IMR-90 (cell line): ENCODE results near the gene WHRN. TPM values are rescaled to one million over a fixed set of nuclear protein-coding genes. Genes with fewer than 3 reads are reported as not detected.

Source experiments
- ATAC-seq: fragments of 200-7000 bp; cut with Tn5 transposase; 2 replicates; pipeline ENCODE4 v1.9.1; 2020; ENCODE audit warnings: low read depth, mild to moderate bottlenecking, moderate library complexity
- BruUV-seq: library from RNA; stranded (reverse); fragments of 400-500 nt; replicated peaks from 2 replicates; lab custom pipeline; 2021; lab: Mats Ljungman, UMichigan
- CTCF ChIA-PET: fragments of 300-600 bp; formaldehyde crosslinking; extraction: SDS; loops from one replicate; lab custom pipeline; 2021; ENCODE audit warnings: antibody characterized with exemption; lab: Yijun Ruan, JAX
- POLR2A ChIA-PET: fragments of 300-600 bp; sonication (Branson Sonifier 250); formaldehyde crosslinking; loops from one replicate; lab custom pipeline; 2022; ENCODE audit warnings: antibody characterized with exemption; ENCODE audit not compliant: unreplicated experiment; lab: Charles Lee
- DNase-seq: peaks from one replicate; pipeline ENCODE4 v3.0.0; 2013
- H2AFZ ChIP-seq: replicated peaks from 2 replicates; pipeline ENCODE3; 2013; ENCODE audit warnings: low read length, mild to moderate bottlenecking; ENCODE audit not compliant: poor library complexity
- H2AK5ac ChIP-seq: 2 replicates; pipeline ENCODE4 v1.6.1; 2013; ENCODE audit warnings: low read depth, low read length, inconsistent platforms
- H2AK9ac ChIP-seq: replicated peaks from 2 replicates; pipeline ENCODE3; 2013; ENCODE audit warnings: mild to moderate bottlenecking, low read depth, low read length, moderate library complexity; ENCODE audit not compliant: poor library complexity
- H2BK120ac ChIP-seq: 2 replicates; pipeline ENCODE4 v1.6.1; 2013; ENCODE audit warnings: low read depth, low read length, inconsistent platforms
- H2BK15ac ChIP-seq: 3 replicates; pipeline ENCODE4 v1.6.1; 2013; ENCODE audit warnings: low read depth, low read length, inconsistent platforms
- H2BK20ac ChIP-seq: 2 replicates; pipeline ENCODE4 v1.6.1; 2013; ENCODE audit warnings: low read depth, mild to moderate bottlenecking, inconsistent platforms, low read length, moderate library complexity
- H2BK5ac ChIP-seq: 2 replicates; pipeline ENCODE4 v1.6.1; 2013; ENCODE audit warnings: mild to moderate bottlenecking, low read depth, low read length, inconsistent platforms; ENCODE audit not compliant: poor library complexity, severe bottlenecking
- H3K14ac ChIP-seq: replicated peaks from 2 replicates; pipeline ENCODE4 v1.6.1; 2013; ENCODE audit warnings: low read depth, low read length, inconsistent platforms
- H3K18ac ChIP-seq: 2 replicates; pipeline ENCODE4 v1.6.1; 2013; ENCODE audit warnings: low read depth, low read length, control low read depth
- H3K23ac ChIP-seq: 2 replicates; pipeline ENCODE4 v1.6.1; 2013; ENCODE audit warnings: low read depth, low read length, inconsistent platforms
- H3K27ac ChIP-seq: 2 replicates; pipeline ENCODE4 v1.5.1; 2013; ENCODE audit warnings: mild to moderate bottlenecking, control low read depth, low read length; ENCODE audit not compliant: insufficient read depth
- H3K27me3 ChIP-seq: 2 replicates; pipeline ENCODE4 v1.6.1; 2013; ENCODE audit warnings: low read length; ENCODE audit not compliant: control insufficient read depth, insufficient read depth
- H3K36me3 ChIP-seq: 2 replicates; pipeline ENCODE4 v1.6.1; 2013; ENCODE audit warnings: low read length, mixed read lengths; ENCODE audit not compliant: control insufficient read depth, insufficient read depth
- H3K4ac ChIP-seq: 2 replicates; pipeline ENCODE4 v1.6.1; 2013; ENCODE audit warnings: low read depth, low read length, inconsistent platforms
- H3K4me1 ChIP-seq: 2 replicates; pipeline ENCODE4 v1.6.1; 2013; ENCODE audit warnings: low read length, mixed read lengths; ENCODE audit not compliant: control insufficient read depth, insufficient read depth
- H3K4me2 ChIP-seq: 2 replicates; pipeline ENCODE4 v1.6.1; 2013; ENCODE audit warnings: low read depth, mild to moderate bottlenecking, control low read depth, low read length, moderate library complexity
- H3K4me3 ChIP-seq: 2 replicates; pipeline ENCODE4 v1.5.1; 2013; ENCODE audit warnings: low read depth, mild to moderate bottlenecking, control low read depth, low read length, moderate library complexity; ENCODE audit not compliant: insufficient read depth
- H3K56ac ChIP-seq: 2 replicates; pipeline ENCODE4 v1.6.1; 2013; ENCODE audit warnings: low read length, inconsistent platforms; ENCODE audit not compliant: insufficient read depth; ENCODE audit errors: extremely low read depth
- H3K79me1 ChIP-seq, 2 experiments: 2 replicates each; pipeline ENCODE4 v1.6.1; 2013; ENCODE audit warnings: low read length in 2 of 2, inconsistent platforms in 1 of 2, low read depth in 1 of 2
- H3K9ac ChIP-seq: 2 replicates; pipeline ENCODE4 v1.6.1; 2013; ENCODE audit warnings: low read depth, low read length, control low read depth
- H3K9me1 ChIP-seq: 2 replicates; pipeline ENCODE4 v1.6.1; 2013; ENCODE audit warnings: low read length, inconsistent platforms; ENCODE audit not compliant: insufficient read depth
- H3K9me3 ChIP-seq: 2 replicates; pipeline ENCODE4 v1.6.1; 2013; ENCODE audit warnings: low read length; ENCODE audit not compliant: control insufficient read depth, insufficient read depth
- H4K20me1 ChIP-seq: 2 replicates; pipeline ENCODE4 v1.6.1; 2013; ENCODE audit warnings: low read length, inconsistent platforms; ENCODE audit not compliant: insufficient read depth
- H4K5ac ChIP-seq: 2 replicates; pipeline ENCODE4 v1.6.1; 2013; ENCODE audit warnings: mild to moderate bottlenecking, low read depth, low read length, control low read depth
- H4K8ac ChIP-seq, 2 experiments: 2 replicates each; pipeline ENCODE4 v1.6.1; 2013; ENCODE audit warnings: low read depth in 2 of 2, low read length in 2 of 2, control low read depth in 1 of 2, inconsistent platforms in 1 of 2
- H4K91ac ChIP-seq: 2 replicates; pipeline ENCODE4 v1.6.1; 2013; ENCODE audit warnings: low read depth, low read length, inconsistent platforms; ENCODE audit not compliant: insufficient read depth
- BHLHE40 ChIP-seq: fragments of 150-350 bp; IDR thresholded peaks from 2 replicates; pipeline ENCODE4 v1.6.1; 2016; ENCODE audit warnings: mild to moderate bottlenecking, low read depth, low read length
- CEBPB ChIP-seq: IDR thresholded peaks from 2 replicates; pipeline ENCODE4 v1.6.1; 2012; ENCODE audit warnings: low read depth, low read length, improper control_type of control experiment
- MXI1 ChIP-seq: IDR thresholded peaks from 2 replicates; pipeline ENCODE4 v1.6.1; 2012; ENCODE audit warnings: low read depth, mild to moderate bottlenecking, low read length, moderate library complexity, borderline replicate concordance
- NFE2L2 ChIP-seq: fragments of 150-350 bp; IDR thresholded peaks from 2 replicates; pipeline ENCODE4 v1.6.1; 2016; ENCODE audit warnings: low read depth, mild to moderate bottlenecking, low read length
- WGBS, 2 experiments: methylation state at CpG; one replicate each; pipeline versions ENCODE4 v1.1.5 to v1.1.7; 2013; ENCODE audit warnings: missing lambda C conversion rate in 2 of 2; ENCODE audit not compliant: insufficient read length in 1 of 2; ENCODE audit errors: extremely low coverage in 2 of 2; 5-methylcytosine and 5-hydroxymethylcytosine counted together
- dilution Hi-C: fragments of 300-500 bp; cut with HindIII; formaldehyde crosslinking; loops from one replicate; pipeline ENCODE4 v1.14.3; 2018; ENCODE audit warnings: low sequenced_read_pairs; ENCODE audit not compliant: unreplicated experiment
- in situ Hi-C: fragments of 300-500 bp; cut with MboI; formaldehyde crosslinking; loops from 3 replicates; pipeline ENCODE4 v1.14.3; 2019; ENCODE audit warnings: low sequenced_read_pairs, inconsistent platforms, mixed read lengths
- intact Hi-C: fragments of 100-400 bp; cut with micrococcal nuclease; formaldehyde crosslinking; loops from 2 replicates; pipeline ENCODE4 v1.10.0; 2022
- polyA plus RNA-seq, 3 experiments: library from polyadenylated mRNA; depleted of rRNA; stranded (reverse); fragments of >200 nt; gene quantifications; 2 replicates each; pipeline ENCODE4 v1.2.3, GENCODE V29; 2012; ENCODE audit warnings: low replicate concordance in 1 of 3
- total RNA-seq: library from RNA; depleted of rRNA; stranded (reverse); fragments of >200 nt; gene quantifications from 2 replicates; pipeline ENCODE4 v1.2.3, GENCODE V29; 2012

Gene WHRN
- total and polyA plus RNA-seq, 2 of the 4 experiments (the other 2 are of a cell fraction) = 0.18 to 2.6 TPM

DNA sequence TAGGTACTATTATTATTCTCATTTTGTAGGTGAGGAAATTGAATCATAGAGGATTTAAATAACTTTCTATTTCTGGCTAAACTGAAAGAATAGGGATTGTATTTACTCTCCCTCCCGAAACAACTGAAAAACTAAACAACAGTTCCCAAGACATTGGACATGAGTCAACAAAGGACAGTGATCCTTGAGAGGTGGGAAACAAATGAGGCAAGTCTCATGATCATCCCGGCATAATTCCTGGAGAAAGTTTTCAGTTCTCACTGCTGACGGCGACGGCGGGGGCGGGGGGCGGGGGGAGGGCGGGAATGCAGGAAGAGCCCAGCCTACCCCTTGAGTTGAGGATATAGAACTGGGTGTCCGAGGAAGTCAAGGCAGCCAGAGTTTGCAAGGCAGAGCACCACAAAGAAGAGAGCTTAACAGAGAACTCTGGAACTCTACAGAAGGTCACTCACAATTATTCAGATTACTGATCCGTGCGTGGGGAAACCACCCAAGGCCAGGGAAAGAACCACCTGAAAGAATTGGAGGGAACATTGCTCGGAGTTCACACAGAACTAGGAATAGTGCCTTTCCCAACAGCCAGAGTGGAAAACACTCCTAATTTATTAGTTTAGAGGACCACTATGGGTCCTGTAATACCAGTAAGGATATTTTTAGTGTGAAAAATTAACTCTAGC lies 27.4 kb upstream of the WHRN start:
- Histone ChIP-seq H2BK20ac (0 out of 2 replicates have a peak overlapping the region, but pooled peaks have one; percentile 18), H4K8ac (no peak overlapping the region), H3K4ac (no peak overlapping the region), H2BK15ac (no peak overlapping the region), H3K18ac (peak overlapping the region; percentile 64; the same call in 1 of the 2 replicates), H3K14ac (no peak overlapping the region), H3K9me3 (peaks cover 3% of the 10 kb centered on the region), H3K9ac (no peak overlapping the region), H3K56ac (no peak overlapping the region), H4K20me1 (no peaks in the 10 kb centered on the region), H3K4me1 (no peaks in the 10 kb centered on the region), H3K23ac (no peak overlapping the region), H4K91ac (no peak overlapping the region), H3K4me2 (peak overlapping the region; percentile 92; the same call in 1 of the 2 replicates), H2BK5ac (no peak overlapping the region), H2AFZ (peak overlapping the region; percentile 5), H3K27ac (no peak overlapping the region), H3K4me3 (peak overlapping the region; percentile 48; the same call in 1 of the 2 replicates), H3K27me3 (peaks cover 4% of the 10 kb centered on the region), H2AK9ac (no peak overlapping the region), H3K79me1 (no peaks in the 10 kb centered on the region), H2AK5ac (no peak overlapping the region), H3K36me3 (no peaks in the 10 kb centered on the region), H3K9me1 (no peaks in the 10 kb centered on the region), H4K5ac (no peak overlapping the region), H2BK120ac (no peak overlapping the region)
- POLR2A ChIA-PET = no interaction called here
- intact Hi-C loops = no loop called here
- TF ChIP-seq MXI1 = no peak
- TF ChIP-seq BHLHE40 = no peak
- TF ChIP-seq NFE2L2 = no peak
- TF ChIP-seq CEBPB = no peak
- WGBS, 2 experiments = no CpG with 5 or more reads among the region's 13 CpGs
- dilution Hi-C loops = no loop called here
- DNase-seq = no peak
- in situ Hi-C loops = no loop called here
- no TSS peak for BruUV-seq
- CTCF ChIA-PET = no interaction called here
- no peak for ATAC-seq
